ENCODE data around the gene FRMD4B. TPM values are rescaled to one million over a fixed set of nuclear protein-coding genes. Genes with fewer than 3 reads are reported as not detected.

The FRMD4B gene
- total and polyA plus RNA-seq, 10 of the 15 experiments (the other 5 are each of a cell fraction or from before 2014, with no cell fraction given) = 3.9 to 11.4 (median 8.0) TPM

GRCh38 chr3:69328103-69328962, 57.6 kb downstream of the FRMD4B start (continued):
- TF ChIP-seq ZNF592 (IDR thresholded peaks at IDR 0.05) = peak; percentile 98

- Histone ChIP-seq H3K9me3 (replicated peaks; ENCODE audit: control insufficient read depth, insufficient read depth, low read length) (no peaks in the 10 kb centered on the region), H4K20me1 (ENCODE audit: control insufficient read depth, insufficient read depth) (no peaks in the 10 kb centered on the region), H3K27me3 (replicated peaks in 1 of 2; ENCODE audit: control insufficient read depth in 2 of 2, insufficient read depth in 2 of 2, low read length in 1 of 2) (no peaks in the 10 kb centered on the region), H2AFZ (ENCODE audit: control insufficient read depth, low read depth, low read length) (peak overlapping the region; percentile 67), H3K36me3 (ENCODE audit: control insufficient read depth in 2 of 2, insufficient read depth in 2 of 2, low read length in 1 of 2) (no peaks in the 10 kb centered on the region), H3K4me2 (ENCODE audit: control insufficient read depth, insufficient read depth) (peak overlapping the region; percentile 87), H3K79me2 (ENCODE audit: control insufficient read depth, insufficient read depth, low read length) (no peaks in the 10 kb centered on the region), H3K27ac (ENCODE audit: control insufficient read depth, insufficient read depth) (peak overlapping the region; percentile 76), H3K4me1 (ENCODE audit: control insufficient read depth, insufficient read depth, low read length) (peaks cover 22% of the 10 kb centered on the region), H3K9ac (ENCODE audit: control insufficient read depth, insufficient read depth, low read length) (peak overlapping the region; percentile 17; the same call in 1 of the 2 replicates), H3K4me3 (peak overlapping the region; percentile 39; the same call in 1 of the 2 replicates)
- ChIA-PET SMC1A (ENCODE audit: uncharacterized antibody, unreplicated experiment) (interaction anchor here (0.9 to 8.3 kb wide), 23 partner anchors 10 to 233 kb away, joined by 3 to 111 read pairs (median 6); no protein-coding TSS in a partner anchor), POLR2A (interaction anchor here (0.8 to 1.6 kb wide), 5 partner anchors 16 to 233 kb away, joined by 3 to 8 read pairs (median 4); no protein-coding TSS in a partner anchor), CTCF (interaction anchor here (0.7 to 15.5 kb wide), 13 partner anchors 9 to 529 kb away, joined by 3 to 236 read pairs (median 10); partner anchors contain the start of gene FRMD4B), RAD21 (ENCODE audit: unreplicated experiment) (interaction anchor here (0.6 to 8.7 kb wide), 14 partner anchors 11 to 528 kb away, joined by 3 to 83 read pairs (median 5); no protein-coding TSS in a partner anchor)
- in situ Hi-C loops (cut with MboI) = no loop called here
- peak; percentile 80 for ATAC-seq
- peak; percentile 31 for FAIRE-seq
- WGBS (ENCODE audit: insufficient coverage, insufficient replicate concordance, low lambda C conversion rate, missing lambda C conversion rate) = 0% methylated on average over 4 of the region's 4 CpGs
- BruUV-seq (replicated peaks) = no TSS peak
- DNase-seq (ENCODE audit: low read depth, low spot score) = peak; percentile 86
- intact Hi-C loops (cut with micrococcal nuclease; ENCODE audit: unreplicated experiment) = loop anchor here (10.0 kb wide), 1 partner anchor 618 kb away; no protein-coding TSS in a partner anchor
- TF ChIP-seq FOXM1 (IDR thresholded peaks at IDR 0.05; ENCODE audit: low read depth, low read length) (peak; percentile 85; the same call in 1 of the 2 replicates), JUND (IDR thresholded peaks at IDR 0.05; ENCODE audit: low read depth, low read length) (no peak), SMARCA5 (IDR thresholded peaks at IDR 0.05) (no peak), BRCA1 (IDR thresholded peaks at IDR 0.05; ENCODE audit: low read depth, low read length) (no peak), REST (IDR thresholded peaks at IDR 0.05; ENCODE audit: low read depth, low read length) (no peak), ATF3 (IDR thresholded peaks at IDR 0.05; ENCODE audit: borderline replicate concordance, extremely low read depth, low read depth, low read length) (no peak), BMI1 (IDR thresholded peaks at IDR 0.05; ENCODE audit: borderline replicate concordance) (peak; percentile 38; the same call in 1 of the 2 replicates), EP300 (IDR thresholded peaks at IDR 0.05; ENCODE audit: borderline replicate concordance in 1 of 2, control insufficient read depth in 1 of 2, low read depth in 2 of 2, low read length in 2 of 2) (peak; percentile 84 to 95)
These were observed 59.0 kb downstream of the FRMD4B start for GRCh38 chr3:69326855-69327300.
